Small intestine (tissue), 7 donors: ENCODE data around the gene RUSC1. TPM values are rescaled to one million over a fixed set of nuclear protein-coding genes. Genes with fewer than 3 reads are reported as not detected.
A peak's percentile ranks its signal among the peaks of the same experiment; 100 is the strongest.

Experiments
- DNase-seq, 2 donors: peaks; one replicate each; pipeline versions ENCODE4 v3.0.0 to v3.0.0-alpha.2; 2013
- FAIRE-seq: peaks from 2 replicates; lab custom pipeline; 2012; peaks lifted over from hg19 to GRCh38; lab: Jason Lieb, UNC
- H3K27ac ChIP-seq, 3 donors: one replicate each; pipeline ENCODE4 v1.5.1; 2013; ENCODE audit warnings: low read length in 2 of 3, mild to moderate bottlenecking in 2 of 3, control low read depth in 1 of 3, inconsistent platforms in 1 of 3, low read depth in 1 of 3, moderate library complexity in 1 of 3
- H3K27me3 ChIP-seq, 3 donors: one replicate each; pipeline ENCODE4 v1.6.1; 2013; ENCODE audit warnings: low read length in 3 of 3, inconsistent platforms in 1 of 3; ENCODE audit not compliant: control insufficient read depth in 3 of 3, insufficient read depth in 3 of 3
- H3K36me3 ChIP-seq, 3 donors: one replicate each; pipeline ENCODE4 v1.6.1; 2013; ENCODE audit warnings: low read length in 3 of 3, inconsistent platforms in 1 of 3, low read depth in 1 of 3, mild to moderate bottlenecking in 1 of 3, moderate library complexity in 1 of 3; ENCODE audit not compliant: control insufficient read depth in 3 of 3, insufficient read depth in 2 of 3
- H3K4me1 ChIP-seq, 3 donors: one replicate each; pipeline ENCODE4 v1.6.1; 2013; ENCODE audit warnings: low read length in 2 of 3, inconsistent platforms in 1 of 3, low read depth in 1 of 3, mild to moderate bottlenecking in 1 of 3, moderate library complexity in 1 of 3; ENCODE audit not compliant: control insufficient read depth in 3 of 3, insufficient read depth in 2 of 3
- H3K4me3 ChIP-seq, 3 donors: one replicate each; pipeline ENCODE4 v1.5.1; 2013; ENCODE audit warnings: low read length in 3 of 3, control low read depth in 1 of 3, inconsistent platforms in 1 of 3, low read depth in 1 of 3, mild to moderate bottlenecking in 1 of 3, moderate library complexity in 1 of 3
- H3K9me3 ChIP-seq, 2 donors: one replicate each; pipeline ENCODE4 v1.6.1; 2013; ENCODE audit warnings: low read depth in 1 of 2, low read length in 1 of 2; ENCODE audit not compliant: control insufficient read depth in 2 of 2, insufficient read depth in 1 of 2
- WGBS, 3 donors: extraction: QIAGEN DNeasy Blood & Tissue Kit; methylation state at CpG; one replicate each; pipeline ENCODE4 v1.1.7; 2013; 5-methylcytosine and 5-hydroxymethylcytosine counted together
- polyA plus RNA-seq, 4 donors: library from polyadenylated mRNA; stranded (reverse) in 3 of 4; unstranded in 1 of 4; fragments of 200-250 nt in 3 of 4; fragments of 120-200 nt in 1 of 4; gene quantifications; one replicate each; pipeline versions ENCODE4 v1.2.1 to v1.2.3, GENCODE V29; 2013
- donor health status: healthy with polysubstance abuse.
- donor health status: control.
- donor health status: control.
- donor health status: Bipolar disorder and iron deficiency.
- donor health status: healthy.

RUSC1 gene
- polyA plus RNA-seq, 4 donors, result 32.7 to 60.8 (median 44.6) TPM

DNA sequence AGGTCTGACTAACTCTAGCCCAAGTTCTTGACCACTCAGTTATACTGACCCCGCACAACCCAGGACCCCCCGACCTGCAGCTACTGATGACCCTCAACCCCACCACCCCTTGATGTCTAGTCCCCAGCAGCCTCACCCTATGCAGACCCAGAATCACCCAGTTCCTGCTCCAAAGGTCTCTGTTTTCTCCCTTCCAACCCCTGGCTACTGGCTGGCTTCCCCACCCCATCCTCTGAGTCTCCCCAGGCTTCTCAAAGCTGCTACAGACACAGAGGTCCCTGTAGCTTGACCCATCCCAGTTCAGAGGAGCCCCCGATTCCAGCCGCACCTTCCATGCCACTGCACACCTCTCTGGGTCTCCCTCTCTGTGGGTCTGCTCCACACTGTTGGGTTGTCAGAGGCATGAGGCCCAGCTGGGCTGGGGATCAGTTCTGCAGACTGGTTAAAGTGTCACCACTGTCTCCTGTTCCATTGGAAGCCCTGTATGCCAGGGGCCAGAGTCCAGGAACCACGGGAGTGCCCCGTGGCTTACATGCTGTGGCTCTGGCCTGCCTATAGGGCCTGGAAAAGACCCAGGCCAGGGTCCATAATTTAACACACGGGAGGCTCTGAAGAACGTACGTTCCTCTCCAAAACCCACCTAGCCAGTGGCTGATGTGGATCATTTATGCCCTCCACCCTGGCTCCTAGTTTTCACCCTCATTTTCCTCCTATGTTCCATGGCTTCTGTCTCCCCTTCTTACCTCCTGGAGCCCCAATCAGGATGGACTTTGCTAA is 20.0 kb upstream of the RUSC1 start:
- Histone ChIP-seq H3K4me3 (peak overlapping the region in 1 of 3 donors; percentile 18), H3K9me3 (no peaks in the 10 kb centered on the region), H3K27me3 (peaks cover 0 to 16% (median 5%) of the 10 kb centered on the region in 3 donors), H3K36me3 (peaks cover 0 to 7% (median 0%) of the 10 kb centered on the region in 3 donors), H3K4me1 (peaks cover 0 to 30% (median 4%) of the 10 kb centered on the region in 3 donors), H3K27ac (peak overlapping the region; percentile 9 to 91 (median 79))
- peak; percentile 90 to 91 for DNase-seq
- 23 to 71% (median 42%) methylated on average over 9 of the region's 9 CpGs for WGBS, 3 donors
- FAIRE-seq, result no peak

DNA sequence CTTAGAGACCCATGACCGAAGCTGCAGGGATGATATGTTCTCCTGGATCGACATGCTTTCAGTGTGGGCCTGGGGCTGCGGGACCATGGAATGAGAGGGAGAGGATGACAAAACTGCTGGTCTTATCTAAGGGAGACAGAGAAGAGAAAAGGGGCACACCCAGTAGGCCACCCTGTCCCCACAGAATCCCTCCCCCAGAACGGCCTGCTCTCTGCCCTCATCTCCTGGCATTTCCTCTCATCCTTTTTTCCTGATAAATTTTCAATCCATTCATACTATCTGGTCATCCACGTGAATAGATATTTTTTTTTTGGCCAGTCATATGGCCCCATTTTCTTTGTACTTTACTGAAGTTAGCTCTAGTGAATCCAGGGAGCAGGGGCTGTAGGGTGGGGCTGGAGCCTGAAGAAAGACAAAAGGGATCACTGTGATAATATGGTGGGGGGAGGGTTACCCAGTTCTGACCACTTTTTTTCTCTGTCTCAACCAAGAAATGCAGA is 19.3 kb upstream of the RUSC1 start, which contains the start of gene PKLR:
Gene PKLR, minus strand, starts transcription at position 97 of the 500 bp plus-strand sequence. Its CDS starts 43 bp downstream, at position 54.
- H3K27ac ChIP-seq, result peak within 1 kb of the TSS; percentile 9 to 91 (median 79)
- peaks cover 0 to 11% (median 0%) of the 10 kb centered on the region in 3 donors for H3K27me3 ChIP-seq
- peak within 1 kb of the TSS in 1 of 3 donors; percentile 18 for H3K4me3 ChIP-seq
- DNase-seq, result no peak
- peaks cover 0 to 28% (median 4%) of the 10 kb centered on the region in 3 donors for H3K4me1 ChIP-seq
- H3K36me3 ChIP-seq, result peaks cover 0 to under 1% (median 0%) of the 10 kb centered on the region in 3 donors
- H3K9me3 ChIP-seq, result no peaks in the 10 kb centered on the region
- FAIRE-seq, result no peak
- 74 to 89% (median 75%) methylated on average over 5 of the region's 5 CpGs for WGBS, 3 donors

DNA sequence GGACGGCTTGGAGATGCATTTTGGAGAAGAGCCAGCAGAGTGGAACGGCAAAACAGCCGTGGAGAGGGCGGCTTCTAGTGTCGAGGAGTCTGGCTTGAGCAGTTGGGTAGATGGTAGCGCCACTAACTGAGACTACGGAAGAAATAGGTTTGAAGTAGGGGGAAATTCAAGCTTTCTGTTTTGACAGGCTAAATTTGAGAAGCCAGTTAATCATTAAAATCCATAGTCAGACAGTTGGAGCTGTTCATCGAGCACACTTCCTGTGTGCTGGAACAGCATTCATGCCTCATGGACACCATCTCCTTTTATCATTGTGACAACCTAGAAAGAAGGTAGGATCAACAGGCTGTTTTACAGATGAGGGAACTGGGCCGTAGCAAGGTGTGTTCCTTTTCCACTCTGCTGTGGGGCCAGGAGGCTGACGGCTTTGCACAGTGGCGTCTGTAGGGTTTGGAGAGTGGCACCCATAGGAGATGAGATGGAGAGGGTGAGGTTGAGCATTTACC is 16.1 kb upstream of the RUSC1 start:
- Histone ChIP-seq H3K9me3 (no peaks in the 10 kb centered on the region), H3K4me1 (peaks cover 0 to 31% (median 4%) of the 10 kb centered on the region in 3 donors), H3K27ac (no peak overlapping the region), H3K4me3 (no peak overlapping the region), H3K36me3 (no peaks in the 10 kb centered on the region), H3K27me3 (no peaks in the 10 kb centered on the region)
- DNase-seq, result peak in 1 of 2 donors; percentile 31
- 49 to 71% (median 54%) methylated on average over 11 of the region's 11 CpGs for WGBS, 3 donors
- no peak for FAIRE-seq

DNA sequence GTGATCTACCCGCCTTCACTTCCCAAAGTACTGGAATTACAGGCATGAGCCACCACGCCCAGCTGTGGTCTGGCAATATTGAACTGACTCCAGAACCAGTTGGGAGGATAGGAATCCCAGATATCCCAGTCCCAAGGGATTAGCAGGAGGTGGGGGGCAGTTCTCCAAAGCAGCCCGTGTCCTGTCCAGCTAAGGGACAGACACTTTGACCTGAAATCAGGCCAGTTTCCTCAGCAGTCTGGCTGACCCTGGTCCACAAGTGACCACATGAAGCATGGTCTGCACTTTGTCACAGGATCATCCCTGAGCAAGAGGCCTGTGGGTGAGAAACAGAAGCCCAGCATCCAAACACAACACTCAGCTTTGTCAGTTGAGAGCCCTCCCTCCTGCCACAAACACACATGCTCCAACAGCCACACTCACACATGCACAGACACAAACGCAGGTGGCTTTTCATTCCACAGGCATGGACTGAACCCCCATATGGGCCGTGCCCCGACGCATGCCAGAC is 14.8 kb upstream of the RUSC1 start:
- Histone ChIP-seq H3K4me1 (peaks cover 0 to 25% (median 0%) of the 10 kb centered on the region in 3 donors), H3K36me3 (peaks cover 0 to 6% (median 0%) of the 10 kb centered on the region in 3 donors), H3K27ac (no peak overlapping the region), H3K9me3 (no peaks in the 10 kb centered on the region), H3K27me3 (no peaks in the 10 kb centered on the region), H3K4me3 (no peak overlapping the region)
- 76 to 85% (median 78%) methylated on average over 7 of the region's 7 CpGs for WGBS, 3 donors
- no peak for FAIRE-seq
- DNase-seq, result no peak

DNA sequence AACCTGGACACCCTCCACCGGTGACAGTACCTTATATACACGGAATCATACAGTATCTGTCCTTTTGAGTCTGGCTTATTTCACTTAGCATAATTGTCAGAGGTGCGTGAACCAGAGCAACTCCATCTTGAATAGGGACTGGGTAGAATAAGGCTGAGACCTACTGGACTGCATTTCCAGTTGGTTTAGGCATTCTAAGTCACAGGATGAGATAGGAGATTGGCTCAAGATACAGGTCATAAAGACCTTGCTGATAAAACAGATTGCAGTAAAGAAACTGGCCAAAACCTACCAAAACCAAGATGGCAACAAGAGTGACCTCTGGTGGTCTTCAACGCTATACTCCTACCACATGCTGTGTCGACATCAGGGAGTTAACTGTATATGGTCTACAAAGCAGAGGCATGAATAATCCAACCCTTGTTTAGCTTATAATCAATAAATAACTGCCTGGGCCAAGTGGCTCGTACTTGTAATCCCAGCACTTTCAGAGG is 13.4 kb upstream of the RUSC1 start:
- FAIRE-seq, result no peak
- WGBS, 3 donors, result 60 to 80% (median 67%) methylated on average over 6 of the region's 6 CpGs

DNA sequence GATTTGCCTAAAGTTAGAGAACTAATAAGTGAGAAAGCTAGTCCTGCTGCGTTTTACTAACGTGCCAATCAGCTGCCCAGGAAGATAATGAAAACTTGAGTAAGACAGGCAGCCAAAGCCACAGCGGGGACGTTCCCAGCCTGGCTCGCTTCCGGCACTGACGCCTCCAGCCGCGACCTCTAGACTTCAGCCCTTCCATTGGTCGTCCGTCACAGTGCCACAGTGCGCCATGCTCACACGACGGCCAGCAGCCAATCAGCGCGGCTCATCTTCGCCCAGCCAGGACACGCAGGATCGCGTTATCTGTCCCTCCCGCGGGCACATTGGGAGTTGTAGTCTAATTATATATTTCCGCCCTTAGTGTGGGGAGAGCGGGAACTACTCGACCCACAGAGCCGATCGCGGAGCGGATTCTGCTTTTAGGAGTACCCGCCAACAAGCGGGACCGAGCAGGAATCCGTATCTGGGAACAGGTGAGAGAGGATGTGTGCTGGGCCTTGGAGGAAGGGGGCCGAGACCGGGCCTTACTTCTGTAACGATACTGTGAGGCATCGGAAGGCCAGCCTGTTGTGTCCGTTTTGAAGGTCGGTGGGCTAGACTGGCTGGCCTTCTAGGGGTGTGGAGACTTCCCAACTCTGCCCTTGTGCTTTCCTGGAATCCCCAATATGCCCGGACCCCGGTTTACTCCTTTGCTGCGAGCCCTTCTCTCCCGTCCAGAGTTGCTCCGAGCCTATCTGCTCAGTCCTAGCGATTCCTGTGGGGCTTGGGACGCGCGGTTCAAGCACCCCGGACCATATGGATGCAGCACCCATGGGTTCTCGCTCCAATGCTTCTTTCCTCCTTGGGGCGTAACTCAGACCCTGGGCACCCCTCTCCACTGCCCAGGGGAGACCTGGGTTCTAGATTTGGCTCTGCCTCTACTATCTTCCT is 11.9 kb upstream of the RUSC1 start, which contains the start of gene FDPS:
Gene FDPS, plus strand, starts transcription at position 374 of the 930 bp plus-strand sequence. CDS start 924 bp downstream, outside the sequence.
- peak; percentile 99 to 100 for DNase-seq
- Histone ChIP-seq H3K4me1 (peaks cover 0 to 15% (median 0%) of the 10 kb centered on the region in 3 donors), H3K27ac (peak within 1 kb of the TSS; percentile 77 to 95 (median 90)), H3K27me3 (no peaks in the 10 kb centered on the region), H3K9me3 (no peaks in the 10 kb centered on the region), H3K36me3 (peaks cover 0 to 28% (median 5%) of the 10 kb centered on the region in 3 donors), H3K4me3 (peak within 1 kb of the TSS; percentile 68 to 90 (median 75))
- WGBS, 3 donors, result 0% methylated on average over 51 of the region's 51 CpGs
- no peak for FAIRE-seq

More for the DNA sequence above, 13.4 kb upstream of the RUSC1 start:
- H3K36me3 ChIP-seq, result peaks cover 0 to 16% (median 0%) of the 10 kb centered on the region in 3 donors
- DNase-seq, result peak in 1 of 2 donors; percentile 46
- H3K27ac ChIP-seq, result peak overlapping the region in 1 of 3 donors; percentile 85
- no peaks in the 10 kb centered on the region for H3K27me3 ChIP-seq
- H3K4me1 ChIP-seq, result peaks cover 0 to 15% (median 0%) of the 10 kb centered on the region in 3 donors
- no peak overlapping the region for H3K4me3 ChIP-seq
- H3K9me3 ChIP-seq, result no peaks in the 10 kb centered on the region

DNA sequence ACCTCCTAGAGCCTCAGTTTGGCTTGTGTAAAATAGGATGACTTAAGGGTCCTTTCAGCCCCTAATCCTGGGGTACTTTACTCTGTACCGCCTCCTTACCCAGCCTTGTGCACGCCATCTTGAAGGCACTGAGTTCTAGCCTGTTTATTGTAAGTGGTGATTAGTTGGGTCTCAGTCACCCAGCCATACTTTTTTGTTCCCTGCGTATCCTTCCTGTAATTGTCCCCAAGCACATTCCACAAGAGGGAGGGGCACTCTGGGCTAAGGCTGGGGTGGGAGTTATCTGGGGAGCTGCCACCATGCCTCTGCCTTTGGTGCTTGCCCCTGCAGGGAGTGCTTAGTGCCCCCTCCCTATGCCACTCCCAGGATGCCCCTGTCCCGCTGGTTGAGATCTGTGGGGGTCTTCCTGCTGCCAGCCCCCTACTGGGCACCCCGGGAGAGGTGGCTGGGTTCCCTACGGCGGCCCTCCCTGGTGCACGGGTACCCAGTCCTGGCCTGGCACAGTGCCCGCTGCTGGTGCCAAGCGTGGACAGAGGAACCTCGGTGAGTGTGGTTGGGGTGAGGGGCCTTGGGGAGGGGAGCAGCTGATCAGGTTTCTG is 11.2 kb upstream of the RUSC1 start:
- Histone ChIP-seq H3K36me3 (peaks cover 0 to 35% (median 5%) of the 10 kb centered on the region in 3 donors), H3K27me3 (no peaks in the 10 kb centered on the region), H3K4me3 (peak overlapping the region; percentile 68 to 90 (median 75)), H3K4me1 (peaks cover 0 to 13% (median 0%) of the 10 kb centered on the region in 3 donors), H3K27ac (peak overlapping the region; percentile 77 to 95 (median 90)), H3K9me3 (no peaks in the 10 kb centered on the region)
- WGBS, 3 donors, result 1 to 12% (median 3%) methylated on average over 11 of the region's 11 CpGs
- no peak for FAIRE-seq
- peak; percentile 57 to 61 for DNase-seq
